ENCODE measurements around the gene ENO4. TPM values are rescaled to one million over a fixed set of nuclear protein-coding genes. Genes with fewer than 3 reads are reported as not detected.

ENO4 gene
- total and polyA plus RNA-seq, 10 of the 15 experiments (the other 5 are each of a cell fraction or from before 2014, with no cell fraction given) = 0.12 to 0.37 (median 0.18) TPM; not detected in 7

DNA sequence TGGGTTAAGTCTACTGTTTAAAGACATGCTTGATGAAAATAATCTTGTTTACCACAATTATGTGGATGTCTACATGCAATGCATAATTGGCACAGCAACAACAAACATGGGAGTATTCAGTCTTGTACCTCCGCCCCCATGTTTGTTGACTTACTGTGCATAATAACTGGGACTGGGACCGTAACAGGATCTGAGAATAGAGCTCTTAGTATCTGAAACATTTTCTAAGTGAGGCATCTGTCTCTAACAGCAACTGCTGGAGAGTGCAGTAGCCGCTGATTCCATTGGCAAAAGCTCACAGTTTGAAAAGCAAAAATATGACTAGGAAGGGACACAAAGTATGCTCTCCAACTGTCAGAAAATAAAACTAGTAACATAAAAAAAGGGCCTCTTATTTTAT is 61.6 kb downstream of the ENO4 start (continued):
- TF ChIP-seq, protein P1, sequence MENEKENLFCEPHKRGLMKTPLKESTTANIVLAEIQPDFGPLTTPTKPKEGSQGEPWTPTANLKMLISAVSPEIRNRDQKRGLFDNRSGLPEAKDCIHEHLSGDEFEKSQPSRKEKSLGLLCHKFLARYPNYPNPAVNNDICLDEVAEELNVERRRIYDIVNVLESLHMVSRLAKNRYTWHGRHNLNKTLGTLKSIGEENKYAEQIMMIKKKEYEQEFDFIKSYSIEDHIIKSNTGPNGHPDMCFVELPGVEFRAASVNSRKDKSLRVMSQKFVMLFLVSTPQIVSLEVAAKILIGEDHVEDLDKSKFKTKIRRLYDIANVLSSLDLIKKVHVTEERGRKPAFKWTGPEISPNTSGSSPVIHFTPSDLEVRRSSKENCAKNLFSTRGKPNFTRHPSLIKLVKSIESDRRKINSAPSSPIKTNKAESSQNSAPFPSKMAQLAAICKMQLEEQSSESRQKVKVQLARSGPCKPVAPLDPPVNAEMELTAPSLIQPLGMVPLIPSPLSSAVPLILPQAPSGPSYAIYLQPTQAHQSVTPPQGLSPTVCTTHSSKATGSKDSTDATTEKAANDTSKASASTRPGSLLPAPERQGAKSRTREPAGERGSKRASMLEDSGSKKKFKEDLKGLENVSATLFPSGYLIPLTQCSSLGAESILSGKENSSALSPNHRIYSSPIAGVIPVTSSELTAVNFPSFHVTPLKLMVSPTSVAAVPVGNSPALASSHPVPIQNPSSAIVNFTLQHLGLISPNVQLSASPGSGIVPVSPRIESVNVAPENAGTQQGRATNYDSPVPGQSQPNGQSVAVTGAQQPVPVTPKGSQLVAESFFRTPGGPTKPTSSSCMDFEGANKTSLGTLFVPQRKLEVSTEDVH (IDR thresholded peaks at IDR 0.05; ENCODE audit: low read depth, partially characterized antibody) = no peak
- no peak for TF ChIP-seq EED (IDR thresholded peaks at IDR 0.05; ENCODE audit: low read depth)
- TF ChIP-seq, protein P2, sequence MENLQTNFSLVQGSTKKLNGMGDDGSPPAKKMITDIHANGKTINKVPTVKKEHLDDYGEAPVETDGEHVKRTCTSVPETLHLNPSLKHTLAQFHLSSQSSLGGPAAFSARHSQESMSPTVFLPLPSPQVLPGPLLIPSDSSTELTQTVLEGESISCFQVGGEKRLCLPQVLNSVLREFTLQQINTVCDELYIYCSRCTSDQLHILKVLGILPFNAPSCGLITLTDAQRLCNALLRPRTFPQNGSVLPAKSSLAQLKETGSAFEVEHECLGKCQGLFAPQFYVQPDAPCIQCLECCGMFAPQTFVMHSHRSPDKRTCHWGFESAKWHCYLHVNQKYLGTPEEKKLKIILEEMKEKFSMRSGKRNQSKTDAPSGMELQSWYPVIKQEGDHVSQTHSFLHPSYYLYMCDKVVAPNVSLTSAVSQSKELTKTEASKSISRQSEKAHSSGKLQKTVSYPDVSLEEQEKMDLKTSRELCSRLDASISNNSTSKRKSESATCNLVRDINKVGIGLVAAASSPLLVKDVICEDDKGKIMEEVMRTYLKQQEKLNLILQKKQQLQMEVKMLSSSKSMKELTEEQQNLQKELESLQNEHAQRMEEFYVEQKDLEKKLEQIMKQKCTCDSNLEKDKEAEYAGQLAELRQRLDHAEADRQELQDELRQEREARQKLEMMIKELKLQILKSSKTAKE (IDR thresholded peaks at IDR 0.05; ENCODE audit: low read depth, poor library complexity, severe bottlenecking) = no peak
- TF ChIP-seq, protein P3, sequence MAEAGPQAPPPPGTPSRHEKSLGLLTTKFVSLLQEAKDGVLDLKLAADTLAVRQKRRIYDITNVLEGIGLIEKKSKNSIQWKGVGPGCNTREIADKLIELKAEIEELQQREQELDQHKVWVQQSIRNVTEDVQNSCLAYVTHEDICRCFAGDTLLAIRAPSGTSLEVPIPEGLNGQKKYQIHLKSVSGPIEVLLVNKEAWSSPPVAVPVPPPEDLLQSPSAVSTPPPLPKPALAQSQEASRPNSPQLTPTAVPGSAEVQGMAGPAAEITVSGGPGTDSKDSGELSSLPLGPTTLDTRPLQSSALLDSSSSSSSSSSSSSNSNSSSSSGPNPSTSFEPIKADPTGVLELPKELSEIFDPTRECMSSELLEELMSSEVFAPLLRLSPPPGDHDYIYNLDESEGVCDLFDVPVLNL (IDR thresholded peaks at IDR 0.05; ENCODE audit: low read depth, low read length) = no peak

GRCh38 chr10:116912162-116912561 is 62.9 kb downstream of the ENO4 start:
- ATAC-seq (no peak), DNase-seq (ENCODE audit: low read depth, low spot score) (no peak), FAIRE-seq (no peak)
- H3K27me3 ChIP-seq (replicated peaks in 1 of 2; ENCODE audit: control insufficient read depth in 2 of 2, insufficient read depth in 2 of 2, low read length in 1 of 2) = no peaks in the 10 kb centered on the region
- RAD21 ChIA-PET (ENCODE audit: unreplicated experiment) = interaction anchor here (0.8 kb wide), 1 partner anchor 107 kb away, joined by 3 read pairs; no protein-coding TSS in a partner anchor
- intact Hi-C loops (cut with micrococcal nuclease; ENCODE audit: unreplicated experiment) (no loop called here), in situ Hi-C loops (cut with MboI) (no loop called here)
- WGBS (ENCODE audit: insufficient coverage, insufficient replicate concordance, low lambda C conversion rate, missing lambda C conversion rate) = 0% methylated on average over 1 of the region's 1 CpG
- H3K27ac ChIP-seq (ENCODE audit: control insufficient read depth, insufficient read depth) = no peak overlapping the region
- no peaks in the 10 kb centered on the region for H3K4me1 ChIP-seq (ENCODE audit: control insufficient read depth, insufficient read depth, low read length)
- POLR2A ChIA-PET = no interaction called here
- SMC1A ChIA-PET (ENCODE audit: uncharacterized antibody, unreplicated experiment) = no interaction called here
- no peak overlapping the region for H3K4me3 ChIP-seq
- BruUV-seq (replicated peaks) = no TSS peak
- H4K20me1 ChIP-seq (ENCODE audit: control insufficient read depth, insufficient read depth) = no peaks in the 10 kb centered on the region
- H2AFZ ChIP-seq (ENCODE audit: control insufficient read depth, low read depth, low read length) = no peak overlapping the region
- no peaks in the 10 kb centered on the region for H3K9me3 ChIP-seq (replicated peaks; ENCODE audit: control insufficient read depth, insufficient read depth, low read length)
- CTCF ChIA-PET = interaction anchor here (1.0 to 1.1 kb wide), 2 partner anchors 24 to 263 kb away, joined by 3 read pairs; no protein-coding TSS in a partner anchor
- H3K36me3 ChIP-seq (ENCODE audit: control insufficient read depth in 2 of 2, insufficient read depth in 2 of 2, low read length in 1 of 2) = no peaks in the 10 kb centered on the region
- no peak overlapping the region for H3K4me2 ChIP-seq (ENCODE audit: control insufficient read depth, insufficient read depth)
- no peaks in the 10 kb centered on the region for H3K79me2 ChIP-seq (ENCODE audit: control insufficient read depth, insufficient read depth, low read length)
- no peak overlapping the region for H3K9ac ChIP-seq (ENCODE audit: control insufficient read depth, insufficient read depth, low read length)
- TF ChIP-seq, protein P4, sequence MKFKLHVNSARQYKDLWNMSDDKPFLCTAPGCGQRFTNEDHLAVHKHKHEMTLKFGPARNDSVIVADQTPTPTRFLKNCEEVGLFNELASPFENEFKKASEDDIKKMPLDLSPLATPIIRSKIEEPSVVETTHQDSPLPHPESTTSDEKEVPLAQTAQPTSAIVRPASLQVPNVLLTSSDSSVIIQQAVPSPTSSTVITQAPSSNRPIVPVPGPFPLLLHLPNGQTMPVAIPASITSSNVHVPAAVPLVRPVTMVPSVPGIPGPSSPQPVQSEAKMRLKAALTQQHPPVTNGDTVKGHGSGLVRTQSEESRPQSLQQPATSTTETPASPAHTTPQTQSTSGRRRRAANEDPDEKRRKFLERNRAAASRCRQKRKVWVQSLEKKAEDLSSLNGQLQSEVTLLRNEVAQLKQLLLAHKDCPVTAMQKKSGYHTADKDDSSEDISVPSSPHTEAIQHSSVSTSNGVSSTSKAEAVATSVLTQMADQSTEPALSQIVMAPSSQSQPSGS (IDR thresholded peaks at IDR 0.05; ENCODE audit: low read length) = no peak
- TF ChIP-seq EGR1 (IDR thresholded peaks at IDR 0.05; ENCODE audit: borderline replicate concordance in 1 of 2, low read depth in 2 of 2, low read length in 2 of 2) (no peak), SRF (IDR thresholded peaks at IDR 0.05; ENCODE audit: low read depth in 2 of 2, low read length in 2 of 2) (no peak), STAT1 (conservative IDR thresholded peaks at IDR 0.05) (no peak), NFXL1 (IDR thresholded peaks at IDR 0.05; ENCODE audit: borderline replicate concordance) (no peak)
- TF ChIP-seq, protein P5, sequence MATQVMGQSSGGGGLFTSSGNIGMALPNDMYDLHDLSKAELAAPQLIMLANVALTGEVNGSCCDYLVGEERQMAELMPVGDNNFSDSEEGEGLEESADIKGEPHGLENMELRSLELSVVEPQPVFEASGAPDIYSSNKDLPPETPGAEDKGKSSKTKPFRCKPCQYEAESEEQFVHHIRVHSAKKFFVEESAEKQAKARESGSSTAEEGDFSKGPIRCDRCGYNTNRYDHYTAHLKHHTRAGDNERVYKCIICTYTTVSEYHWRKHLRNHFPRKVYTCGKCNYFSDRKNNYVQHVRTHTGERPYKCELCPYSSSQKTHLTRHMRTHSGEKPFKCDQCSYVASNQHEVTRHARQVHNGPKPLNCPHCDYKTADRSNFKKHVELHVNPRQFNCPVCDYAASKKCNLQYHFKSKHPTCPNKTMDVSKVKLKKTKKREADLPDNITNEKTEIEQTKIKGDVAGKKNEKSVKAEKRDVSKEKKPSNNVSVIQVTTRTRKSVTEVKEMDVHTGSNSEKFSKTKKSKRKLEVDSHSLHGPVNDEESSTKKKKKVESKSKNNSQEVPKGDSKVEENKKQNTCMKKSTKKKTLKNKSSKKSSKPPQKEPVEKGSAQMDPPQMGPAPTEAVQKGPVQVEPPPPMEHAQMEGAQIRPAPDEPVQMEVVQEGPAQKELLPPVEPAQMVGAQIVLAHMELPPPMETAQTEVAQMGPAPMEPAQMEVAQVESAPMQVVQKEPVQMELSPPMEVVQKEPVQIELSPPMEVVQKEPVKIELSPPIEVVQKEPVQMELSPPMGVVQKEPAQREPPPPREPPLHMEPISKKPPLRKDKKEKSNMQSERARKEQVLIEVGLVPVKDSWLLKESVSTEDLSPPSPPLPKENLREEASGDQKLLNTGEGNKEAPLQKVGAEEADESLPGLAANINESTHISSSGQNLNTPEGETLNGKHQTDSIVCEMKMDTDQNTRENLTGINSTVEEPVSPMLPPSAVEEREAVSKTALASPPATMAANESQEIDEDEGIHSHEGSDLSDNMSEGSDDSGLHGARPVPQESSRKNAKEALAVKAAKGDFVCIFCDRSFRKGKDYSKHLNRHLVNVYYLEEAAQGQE (IDR thresholded peaks at IDR 0.05; ENCODE audit: low read depth, low read length) = no peak
